Measurements from ENCODE around the gene ZPBP. TPM values are rescaled to one million over a fixed set of nuclear protein-coding genes. Genes with fewer than 3 reads are reported as not detected.

Gene ZPBP
- total RNA-seq: not detected in 2 replicates

GRCh38 chr7:50092579-50093491, at the start of gene ZPBP:
TSS of gene ZPBP (minus strand) at chr7:50093246. CDS start at chr7:50093194, 52 bp downstream.

Other genes starting within 250 kb of the ZPBP start
- not detected in 2 replicates for gene IKZF1, start 211.5 kb upstream of the ZPBP start, total RNA-seq

All from pericardium fibroblast (primary cell).